OCI-LY7 (cell line): ENCODE data around the gene MPP7.

Experiments
- EZH2phosphoT487 ChIP-seq: fragments of 200-600 bp; sonication (generic); IDR thresholded peaks from 2 replicates; pipeline ENCODE4 v1.6.1; 2018; ENCODE audit warnings: low read depth, borderline replicate concordance, mild to moderate bottlenecking, mixed run types, antibody characterized with exemption, low read length, moderate library complexity, mixed read lengths
- TF ChIP-seq, protein P1 (sequence below): fragments of 200-600 bp; sonication (generic); conservative IDR thresholded peaks from 2 replicates; pipeline ENCODE4 v1.5.1; 2014; ENCODE audit warnings: mild to moderate bottlenecking, antibody characterized with exemption, low read length, moderate library complexity, mixed read lengths

DNA sequence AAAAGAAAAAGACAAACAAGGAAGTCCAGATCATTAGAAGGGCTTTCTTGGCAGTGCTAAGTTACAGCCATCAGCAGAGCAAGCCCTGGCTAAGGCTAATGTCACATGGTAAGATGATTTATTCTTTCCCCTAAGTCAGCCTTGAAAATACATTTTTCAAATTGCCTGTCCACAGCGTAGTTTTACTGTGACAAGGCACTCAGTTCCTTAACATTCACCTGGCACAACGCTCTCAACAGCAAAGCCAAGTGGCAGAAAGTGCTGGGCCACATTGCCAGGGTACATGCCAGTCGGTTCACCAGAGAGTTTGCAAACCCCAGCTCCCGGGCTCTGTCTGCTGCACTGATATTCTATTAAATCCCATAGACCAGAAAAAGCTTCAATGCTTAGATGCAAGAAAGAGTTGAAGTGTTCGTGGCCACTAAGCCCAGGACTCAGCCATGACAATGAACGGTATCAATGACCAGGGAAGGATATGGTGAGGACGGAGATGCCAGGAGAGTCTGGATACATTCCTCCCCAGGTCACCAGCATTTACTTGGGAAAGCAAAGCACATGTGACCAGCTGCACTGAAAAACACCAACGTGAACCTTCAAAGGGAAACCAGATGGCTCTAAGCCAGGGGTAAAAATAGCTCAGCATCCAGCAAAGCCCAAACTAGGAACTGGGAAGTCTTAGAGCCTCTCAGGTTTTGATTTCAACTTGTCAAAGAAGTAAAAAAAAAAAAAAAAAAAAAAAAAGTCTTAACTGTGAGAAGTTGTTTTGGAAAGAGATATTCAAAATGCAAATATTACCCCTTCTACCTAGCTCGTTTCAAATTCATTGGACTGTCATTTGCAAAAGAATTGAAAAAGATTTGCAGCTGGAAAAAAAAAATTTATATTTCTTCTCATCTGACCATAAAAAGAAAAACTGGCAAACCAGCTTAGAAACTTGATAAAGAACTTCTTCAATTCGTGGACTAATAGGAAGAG lies 23.9 kb upstream of the MPP7 start:
- TF ChIP-seq, protein P1, sequence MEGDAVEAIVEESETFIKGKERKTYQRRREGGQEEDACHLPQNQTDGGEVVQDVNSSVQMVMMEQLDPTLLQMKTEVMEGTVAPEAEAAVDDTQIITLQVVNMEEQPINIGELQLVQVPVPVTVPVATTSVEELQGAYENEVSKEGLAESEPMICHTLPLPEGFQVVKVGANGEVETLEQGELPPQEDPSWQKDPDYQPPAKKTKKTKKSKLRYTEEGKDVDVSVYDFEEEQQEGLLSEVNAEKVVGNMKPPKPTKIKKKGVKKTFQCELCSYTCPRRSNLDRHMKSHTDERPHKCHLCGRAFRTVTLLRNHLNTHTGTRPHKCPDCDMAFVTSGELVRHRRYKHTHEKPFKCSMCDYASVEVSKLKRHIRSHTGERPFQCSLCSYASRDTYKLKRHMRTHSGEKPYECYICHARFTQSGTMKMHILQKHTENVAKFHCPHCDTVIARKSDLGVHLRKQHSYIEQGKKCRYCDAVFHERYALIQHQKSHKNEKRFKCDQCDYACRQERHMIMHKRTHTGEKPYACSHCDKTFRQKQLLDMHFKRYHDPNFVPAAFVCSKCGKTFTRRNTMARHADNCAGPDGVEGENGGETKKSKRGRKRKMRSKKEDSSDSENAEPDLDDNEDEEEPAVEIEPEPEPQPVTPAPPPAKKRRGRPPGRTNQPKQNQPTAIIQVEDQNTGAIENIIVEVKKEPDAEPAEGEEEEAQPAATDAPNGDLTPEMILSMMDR: no peak
- TF ChIP-seq EZH2phosphoT487: no peak
